Bone marrow (tissue), 2 donors: ENCODE data around the gene REEP5.
A peak's percentile ranks its signal among the peaks of the same experiment; 100 is the strongest.
"Not testable (repeated sequence)": the region's sequence is repeated elsewhere in the genome, so short reads cannot be mapped to it uniquely, and the experiment has no call there.

ENCODE experiments used
- DNase-seq, 2 donors: peaks; one replicate each; lab custom pipeline; 2025; lab: John Stamatoyannopoulos, UW

The REEP5 gene

GRCh38 chr5:112933105-112933504, 11.1 kb upstream of the REEP5 start:
- DNase-seq: no peak

- DNase-seq: no peak
These were observed 9.4 kb upstream of the REEP5 start for GRCh38 chr5:112931473-112931872.

GRCh38 chr5:112930082-112930344, 8.0 kb upstream of the REEP5 start:
- peak in 1 of 2 donors; percentile 88 for DNase-seq

GRCh38 chr5:112929336-112930081, 7.5 kb upstream of the REEP5 start:
- DNase-seq: no peak

- DNase-seq: no peak
These were observed 2.0 kb upstream of the REEP5 start for GRCh38 chr5:112923988-112924387.

GRCh38 chr5:112923148-112923917, 1.3 kb upstream of the REEP5 start:
- peak in 1 of 2 donors; percentile 64 for DNase-seq

- peak; percentile 35 for DNase-seq
These were observed 798 bp downstream of the REEP5 start for GRCh38 chr5:112921026-112921832.

- no peak for DNase-seq
These were observed 2.1 kb downstream of the REEP5 start for GRCh38 chr5:112919972-112920371.

- no peak for DNase-seq
These were observed 3.3 kb downstream of the REEP5 start for GRCh38 chr5:112918679-112919078.

- DNase-seq: no peak
These were observed 3.9 kb downstream of the REEP5 start for GRCh38 chr5:112918136-112918535.

- DNase-seq: no peak
These were observed 4.5 kb downstream of the REEP5 start for GRCh38 chr5:112917453-112917995.

- DNase-seq: peak in 1 of 2 donors; percentile 45
These were observed 6.2 kb downstream of the REEP5 start for GRCh38 chr5:112915831-112916230.

GRCh38 chr5:112914584-112914983, 7.4 kb downstream of the REEP5 start:
- no peak for DNase-seq

GRCh38 chr5:112910529-112910928, 11.5 kb downstream of the REEP5 start:
- DNase-seq: no peak

- no peak for DNase-seq
These were observed 13.2 kb downstream of the REEP5 start for GRCh38 chr5:112908854-112909253.

- no peak for DNase-seq
These were observed 14.8 kb downstream of the REEP5 start for GRCh38 chr5:112907166-112907631.

- no peak for DNase-seq
These were observed 15.4 kb downstream of the REEP5 start for GRCh38 chr5:112906637-112907036.

GRCh38 chr5:112904996-112905395, 17.0 kb downstream of the REEP5 start:
- DNase-seq: not testable (repeated sequence)

GRCh38 chr5:112902561-112902960, 19.5 kb downstream of the REEP5 start:
- DNase-seq: no peak

- DNase-seq: no peak
These were observed 26.3 kb downstream of the REEP5 start for GRCh38 chr5:112895682-112896081.

GRCh38 chr5:112892776-112893175, 29.3 kb downstream of the REEP5 start:
- DNase-seq: no peak

- not testable (repeated sequence) for DNase-seq
These were observed 30.0 kb downstream of the REEP5 start for GRCh38 chr5:112892066-112892465.
